Hematopoietic multipotent progenitor cell treated with erythropoietin and hydrocortisone succinate and interleukin-3 and kit ligand, for 17 days (in vitro differentiated cells): ENCODE data around the gene IL27RA.

Source experiments
- DNase-seq: peaks from one replicate; pipeline ENCODE4 v3.0.0-alpha.2; 2015; ENCODE audit warnings: low spot score

Gene IL27RA

DNA sequence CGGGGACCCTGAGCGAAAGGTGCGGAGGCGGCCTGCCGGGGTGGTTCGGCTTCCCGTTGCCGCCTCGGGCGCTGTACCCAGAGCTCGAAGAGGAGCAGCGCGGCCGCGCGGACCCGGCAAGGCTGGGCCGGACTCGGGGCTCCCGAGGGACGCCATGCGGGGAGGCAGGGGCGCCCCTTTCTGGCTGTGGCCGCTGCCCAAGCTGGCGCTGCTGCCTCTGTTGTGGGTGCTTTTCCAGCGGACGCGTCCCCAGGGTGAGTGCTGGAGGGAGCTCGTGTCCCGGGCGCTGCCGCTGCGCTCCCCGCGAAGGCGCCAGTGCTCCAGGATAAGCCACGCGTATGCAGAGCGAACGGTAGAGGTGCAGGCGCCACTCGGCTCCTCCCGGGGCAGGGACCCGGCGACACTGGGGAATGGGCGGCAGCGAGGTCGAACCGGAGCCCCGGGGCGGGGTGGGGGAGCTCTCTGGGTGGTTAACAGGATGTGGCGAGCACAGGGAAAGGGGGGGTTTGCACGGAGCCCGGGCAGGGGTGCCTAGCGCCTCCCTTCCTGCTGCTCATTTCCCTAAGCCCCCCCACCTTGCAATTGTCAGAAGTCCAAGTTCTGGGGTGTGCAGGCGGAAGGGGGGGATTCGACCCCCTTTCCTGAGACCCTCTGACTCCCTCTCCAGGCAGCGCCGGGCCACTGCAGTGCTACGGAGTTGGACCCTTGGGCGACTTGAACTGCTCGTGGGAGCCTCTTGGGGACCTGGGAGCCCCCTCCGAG is at the start of gene IL27RA:
IL27RA (plus strand) TSS at position 44 of the 762 bp plus-strand sequence; CDS start at position 155, 111 bp downstream.
- peak; percentile 18 for DNase-seq

DNA sequence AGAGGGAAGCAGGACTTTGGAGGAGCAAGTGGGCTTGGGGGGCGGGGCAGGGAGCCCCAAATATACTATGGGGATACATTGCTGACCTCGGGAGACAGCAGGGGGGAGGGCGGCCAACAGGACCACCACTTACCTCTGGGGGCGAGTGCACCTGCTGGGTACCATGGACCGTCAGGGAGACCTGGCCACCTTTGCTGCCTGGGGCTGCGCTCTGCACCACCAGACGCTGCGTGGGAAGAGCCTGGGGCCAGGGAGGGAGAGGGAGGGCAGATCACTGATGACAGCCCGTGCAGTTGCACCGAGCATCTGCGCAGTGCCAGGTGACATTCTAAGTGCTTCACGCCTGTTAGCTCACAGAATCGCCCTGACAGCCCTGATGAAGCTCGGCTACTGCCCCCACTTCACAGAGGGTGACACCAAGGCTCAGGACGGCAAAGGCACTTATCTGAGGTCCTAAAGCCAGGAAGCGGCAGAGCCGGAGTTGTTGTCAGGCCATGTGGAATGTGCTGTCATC is 49.5 kb upstream of the IL27RA start:
- DNase-seq: no peak

DNA sequence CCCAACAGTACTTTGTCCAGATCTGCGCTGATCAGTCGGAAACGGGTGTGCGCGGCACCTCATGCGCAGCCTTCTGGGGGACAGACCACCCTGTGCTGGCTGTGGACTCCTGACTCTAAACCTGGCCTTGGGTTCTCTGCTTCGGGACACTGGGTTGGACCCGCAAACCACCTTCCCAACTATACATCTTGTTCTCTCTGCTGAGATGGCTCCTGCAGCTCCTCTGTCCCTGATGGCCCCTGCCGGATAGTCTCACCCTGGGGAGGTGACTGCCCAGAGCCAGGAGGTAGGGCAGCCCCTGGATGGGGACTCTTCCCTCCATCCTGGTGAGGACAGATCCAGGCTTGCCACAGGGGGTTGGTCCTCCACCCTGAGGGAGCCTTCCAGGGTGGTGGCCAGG is 48.8 kb upstream of the IL27RA start:
- no peak for DNase-seq

DNA sequence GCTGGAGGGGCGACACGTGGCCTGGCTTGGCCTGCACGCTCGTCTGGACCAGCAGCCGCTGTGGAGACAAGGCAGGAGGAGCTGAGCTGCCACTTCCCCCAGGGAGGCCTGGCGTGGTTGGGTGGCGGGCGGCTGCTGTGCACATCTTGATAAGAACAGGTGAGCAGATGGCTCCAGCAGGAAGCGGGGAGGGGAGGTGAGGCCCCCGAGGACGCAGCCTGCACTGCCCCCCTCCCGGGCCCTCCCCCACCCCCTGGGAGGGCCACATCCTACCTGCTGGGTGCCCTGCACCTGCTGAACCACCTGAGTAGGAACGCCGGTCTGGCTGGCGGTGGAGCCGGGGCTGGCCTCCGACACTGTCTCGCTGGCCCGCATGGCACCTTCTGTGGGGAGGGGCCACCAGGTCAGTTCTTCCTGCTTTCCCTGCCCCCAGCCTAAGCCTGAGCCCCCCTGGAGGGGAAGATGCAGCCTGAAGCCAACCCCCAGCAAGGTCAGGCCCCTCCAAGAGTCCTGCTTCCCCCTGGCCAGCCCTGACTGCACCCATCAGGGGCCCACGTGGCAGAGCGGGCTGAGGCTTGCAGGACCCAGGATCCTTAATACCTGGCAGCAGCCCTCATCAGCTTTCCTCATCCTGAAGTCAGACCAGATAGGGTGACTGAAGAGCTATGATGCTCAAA is 48.2 kb upstream of the IL27RA start:
- no peak for DNase-seq

DNA sequence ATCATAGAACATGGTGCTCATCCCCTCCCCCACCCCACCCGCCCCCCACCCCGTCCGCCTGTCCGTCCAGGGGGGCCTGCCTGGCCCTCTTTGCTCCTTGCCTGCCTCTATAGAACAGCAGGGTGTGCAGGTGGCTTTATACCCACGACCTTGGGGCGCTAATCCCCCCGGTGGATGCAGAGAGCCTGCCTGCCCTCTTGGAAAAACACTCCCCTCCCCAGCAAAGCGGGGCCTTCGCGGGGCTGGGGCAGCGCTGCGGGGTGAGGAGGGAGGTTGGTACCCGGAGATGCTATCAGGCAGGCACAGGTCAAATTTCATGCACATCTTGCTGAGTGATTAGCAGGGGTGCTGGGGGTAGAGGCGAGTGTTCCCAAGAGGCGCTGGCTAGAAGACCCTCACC is 47.4 kb upstream of the IL27RA start:
- no peak for DNase-seq

DNA sequence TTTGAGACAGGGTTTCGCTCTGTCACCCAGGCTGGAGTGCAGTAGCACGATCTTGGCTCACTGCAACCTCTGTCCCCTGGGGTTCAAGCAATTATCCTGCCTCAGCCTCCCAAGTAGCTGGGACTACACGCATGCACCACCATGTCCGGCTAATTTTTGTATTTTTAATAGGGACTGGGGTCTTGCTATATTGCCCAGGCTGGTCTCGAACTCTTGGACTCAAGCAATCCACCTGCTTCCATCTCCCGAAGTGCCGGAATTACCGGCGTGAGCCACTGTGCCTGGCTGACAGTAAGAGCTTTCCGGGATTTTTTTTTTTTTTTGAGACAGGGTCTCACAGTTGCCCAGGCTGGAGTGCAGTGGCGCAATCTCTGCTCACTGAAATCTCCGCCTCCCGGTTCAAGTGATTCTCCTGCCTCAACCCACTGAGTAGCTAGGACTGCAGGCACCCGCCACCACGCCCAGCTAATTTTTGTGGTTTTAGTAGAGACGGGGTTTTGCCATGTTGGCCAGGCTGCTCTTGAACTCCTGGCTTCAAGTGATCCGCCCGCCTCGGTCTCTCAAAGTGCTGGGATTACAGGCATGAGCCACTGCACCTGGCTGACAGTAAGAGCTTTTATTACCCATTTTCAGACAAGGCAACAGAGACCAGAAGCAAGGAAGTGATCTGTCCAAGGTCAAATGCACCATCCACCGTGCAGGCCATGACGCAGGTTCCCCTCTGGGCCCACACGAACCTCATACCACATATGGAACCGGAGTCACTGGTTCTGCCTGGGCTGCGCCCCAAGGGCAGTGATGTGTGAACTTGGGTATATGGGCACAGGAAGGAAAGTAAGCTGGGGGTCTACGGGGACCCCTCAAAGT is 46.5 kb upstream of the IL27RA start:
- DNase-seq: no peak

DNA sequence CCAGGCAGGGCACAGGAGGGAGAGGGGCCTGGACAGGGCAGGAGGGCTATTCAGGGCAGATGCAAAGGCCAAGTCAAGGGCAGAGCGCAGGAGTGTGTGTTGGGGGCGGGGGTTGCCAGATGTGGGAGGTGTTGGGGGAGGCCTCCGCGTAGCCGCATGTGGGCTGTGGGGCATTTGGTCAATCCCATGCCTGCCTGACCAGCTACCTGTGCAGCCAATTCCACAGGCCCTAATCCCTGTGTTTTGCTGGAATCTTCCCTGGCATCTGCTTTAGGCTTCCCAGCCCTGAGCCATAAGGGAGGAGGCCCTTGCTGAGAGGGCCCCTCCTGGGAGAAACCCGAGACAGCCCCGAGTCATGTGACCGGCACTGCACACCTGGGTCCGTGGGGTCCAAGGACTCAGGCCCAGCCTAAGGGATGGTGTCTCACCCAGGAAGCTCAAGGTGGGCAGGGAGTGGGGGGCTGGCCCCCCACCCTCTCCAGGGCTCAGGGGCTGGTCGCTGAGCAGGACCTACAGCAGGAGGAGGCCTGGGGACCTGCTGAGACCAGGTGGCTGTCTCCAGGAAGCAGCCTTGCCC is 45.7 kb upstream of the IL27RA start:
- no peak for DNase-seq

DNA sequence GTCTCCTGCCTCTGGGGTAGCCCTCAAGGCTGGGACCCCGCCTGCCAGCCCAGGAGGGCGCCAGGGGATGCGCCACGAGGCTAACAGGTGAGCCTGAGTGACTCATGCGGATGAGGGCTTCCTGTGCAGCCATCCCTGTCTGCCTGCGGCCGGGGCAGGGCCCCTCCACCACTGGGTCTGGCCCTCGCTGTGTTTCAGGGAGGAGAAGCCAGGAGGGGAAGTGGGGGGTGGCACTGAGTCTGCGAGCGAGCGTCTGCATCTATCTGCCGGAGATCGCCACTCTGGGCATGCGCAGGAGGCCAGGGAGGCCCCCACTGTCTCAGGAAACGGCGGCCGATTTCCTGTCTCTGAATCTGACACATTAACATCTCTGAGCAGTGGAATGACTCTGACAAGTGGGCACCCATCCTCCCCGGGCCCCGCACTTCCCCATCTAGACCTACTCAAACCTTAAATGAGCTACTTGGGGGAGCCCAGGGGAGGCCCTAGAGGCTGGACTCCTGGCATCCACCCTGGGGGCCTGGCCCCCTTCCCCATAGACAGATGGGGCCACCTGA is 45.1 kb upstream of the IL27RA start:
- DNase-seq: no peak

DNA sequence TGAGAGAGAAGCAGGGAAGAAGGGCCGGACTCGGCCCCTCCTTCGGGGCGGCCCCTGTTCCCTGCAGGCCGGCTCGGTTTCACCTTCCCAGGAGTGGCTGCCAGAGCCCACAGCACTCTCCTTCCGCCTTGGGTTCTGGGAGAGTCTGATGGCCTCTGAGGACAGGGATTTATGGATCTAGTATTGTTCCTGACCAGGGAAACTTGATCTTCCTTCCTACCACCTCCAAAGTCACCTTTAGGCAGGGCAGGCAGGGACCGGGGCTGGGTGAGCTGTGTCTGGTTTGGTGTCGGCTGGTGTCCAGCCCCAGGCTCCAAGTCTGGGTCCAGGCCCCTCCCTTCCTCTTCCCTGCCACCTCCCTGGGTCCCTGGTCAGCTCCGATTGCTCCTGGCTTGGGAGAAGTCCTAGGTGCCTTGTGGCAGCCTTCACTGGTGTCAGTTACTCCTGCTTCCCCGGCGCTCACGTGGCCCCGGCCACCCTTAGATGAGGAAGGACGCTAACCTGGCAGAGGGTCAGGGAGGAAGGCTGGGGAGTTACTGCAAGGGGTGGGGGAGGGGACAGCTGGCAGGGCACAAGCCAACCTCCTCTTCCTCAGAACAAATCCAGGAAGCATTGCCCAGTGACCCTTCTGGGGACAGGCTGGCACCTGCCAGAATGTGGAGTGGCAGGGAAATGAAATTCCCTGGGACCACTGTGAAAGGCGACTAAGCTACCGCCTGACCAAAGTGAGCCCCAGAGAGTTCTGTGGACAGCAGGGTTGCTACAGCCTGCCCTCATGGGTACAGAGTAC is 44.3 kb upstream of the IL27RA start:
- no peak for DNase-seq

DNA sequence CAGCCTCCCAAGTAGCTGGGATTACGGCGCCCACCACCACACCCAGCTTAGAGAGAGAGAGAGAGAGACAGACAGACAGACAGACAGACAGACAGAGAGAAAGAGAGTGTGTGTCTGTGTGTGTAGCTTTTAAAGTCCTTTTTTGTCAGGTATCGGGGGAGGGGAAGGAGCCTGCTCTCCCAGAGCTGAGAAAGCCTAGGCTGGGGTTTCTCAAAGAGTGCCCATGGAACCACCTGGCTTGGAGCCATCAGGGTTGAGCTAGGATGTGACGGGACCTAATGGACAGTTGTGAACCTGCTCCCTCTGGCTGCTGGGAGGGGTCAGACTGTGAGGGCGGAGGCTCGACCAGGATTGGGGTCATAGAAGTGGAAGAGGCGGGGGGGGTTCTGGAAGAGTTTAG is 42.1 kb upstream of the IL27RA start:
- no peak for DNase-seq

DNA sequence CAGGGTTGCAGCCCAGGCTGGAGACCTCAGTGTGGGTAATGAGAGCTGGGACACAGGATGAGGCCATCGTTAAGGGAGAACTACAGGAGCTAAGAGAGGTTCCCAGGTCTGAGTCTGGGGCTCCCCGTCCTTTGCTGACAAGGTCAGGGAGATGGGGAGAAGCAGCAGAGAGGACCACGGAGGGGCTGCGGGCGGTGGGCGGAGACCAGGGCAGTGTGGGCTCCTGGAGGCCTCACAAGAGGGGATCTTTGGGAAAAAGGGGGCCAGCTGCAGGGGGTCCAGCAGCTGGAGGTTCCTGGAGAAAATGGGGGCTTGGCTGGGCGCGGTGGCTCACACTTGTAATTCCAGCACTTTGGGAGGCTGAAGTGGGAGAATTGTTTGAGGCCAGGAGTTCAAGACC is 41.5 kb upstream of the IL27RA start:
- DNase-seq: no peak

DNA sequence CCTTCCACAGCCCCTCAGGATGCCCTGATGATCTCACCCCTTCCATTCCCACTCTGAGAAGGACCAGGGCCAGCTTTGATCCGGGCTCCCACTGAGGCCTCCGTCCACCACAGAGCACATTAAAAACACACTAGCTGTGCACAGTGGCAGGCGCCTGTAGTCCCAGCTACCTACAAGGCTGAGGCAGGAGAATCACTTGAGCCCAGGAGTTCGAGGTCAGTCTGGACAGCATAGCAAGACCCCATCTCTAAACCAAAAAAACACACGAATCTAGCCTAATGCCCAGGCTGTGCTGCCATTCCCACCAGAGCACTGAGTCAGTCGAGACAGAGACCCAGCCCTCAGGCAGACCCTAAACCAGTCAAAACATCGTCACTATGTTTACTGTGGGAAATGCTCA is 39.5 kb upstream of the IL27RA start:
- no peak for DNase-seq

DNA sequence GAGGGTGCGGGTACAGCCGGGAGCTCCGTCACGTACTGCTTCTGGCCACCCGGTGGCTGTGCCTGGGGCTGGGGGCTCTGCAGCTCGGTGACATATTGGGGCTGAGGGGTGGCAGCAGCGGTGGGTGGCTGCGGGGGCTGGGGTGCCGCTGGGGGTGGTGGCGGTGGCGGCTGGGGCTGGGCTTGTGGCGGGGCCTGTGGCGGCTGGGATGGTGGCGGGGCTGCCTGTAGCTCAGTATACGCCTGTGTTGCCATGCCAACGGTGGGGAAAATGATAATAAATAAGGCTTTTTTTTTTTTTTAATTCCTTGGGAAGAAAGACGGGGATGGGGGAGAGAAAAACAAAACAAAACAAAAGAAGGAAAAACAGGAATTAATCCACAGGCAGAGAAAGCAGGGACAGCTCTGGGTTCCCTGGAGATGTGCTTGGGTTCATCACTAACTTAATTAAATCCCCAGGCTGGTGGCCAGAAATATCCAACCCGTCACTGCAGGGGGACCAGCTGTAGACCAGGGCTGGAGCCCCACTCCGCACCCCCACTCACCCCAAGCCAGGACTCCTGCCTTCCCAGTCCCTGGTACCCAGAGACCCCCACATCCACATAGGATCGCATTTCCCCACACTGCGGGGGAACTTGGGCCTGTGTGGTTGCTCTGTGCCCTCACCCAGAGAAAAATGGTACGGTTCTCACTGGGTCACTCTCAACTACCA is 37.8 kb upstream of the IL27RA start:
- DNase-seq: no peak

DNA sequence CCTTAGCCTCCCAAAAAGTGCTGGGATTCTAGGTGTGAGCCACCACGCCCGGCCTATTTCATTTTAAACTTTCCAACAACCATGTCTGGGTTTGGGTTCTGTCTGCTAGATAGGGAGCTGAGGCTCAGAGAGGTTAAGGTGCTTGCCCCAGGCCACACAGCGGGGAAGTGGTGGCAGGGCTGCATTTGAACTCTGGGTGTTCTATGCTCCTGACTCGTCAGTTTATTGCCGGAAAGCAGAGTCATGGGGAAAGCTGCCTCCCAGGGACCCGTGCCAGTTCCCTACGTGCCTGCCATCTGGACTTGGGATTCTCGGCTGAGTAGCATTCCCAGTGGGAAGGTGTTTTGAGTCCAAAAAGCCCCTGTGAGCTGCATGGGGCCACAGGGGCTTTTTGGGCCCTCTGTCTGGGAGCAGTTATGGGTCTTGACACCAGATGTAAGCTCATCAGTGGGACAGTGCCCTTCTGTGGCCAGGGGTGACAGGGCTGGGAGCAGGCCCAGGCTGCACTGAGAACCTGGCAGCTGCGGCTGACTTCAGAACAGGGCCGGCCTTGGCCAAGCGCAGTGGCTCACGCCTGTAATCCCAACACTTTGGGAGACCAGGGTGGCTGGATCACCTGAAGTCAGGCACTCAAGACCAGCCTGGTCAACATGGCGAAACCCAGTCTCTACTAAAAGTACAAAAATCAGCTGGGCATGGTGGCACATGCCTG is 36.4 kb upstream of the IL27RA start:
- DNase-seq: no peak

DNA sequence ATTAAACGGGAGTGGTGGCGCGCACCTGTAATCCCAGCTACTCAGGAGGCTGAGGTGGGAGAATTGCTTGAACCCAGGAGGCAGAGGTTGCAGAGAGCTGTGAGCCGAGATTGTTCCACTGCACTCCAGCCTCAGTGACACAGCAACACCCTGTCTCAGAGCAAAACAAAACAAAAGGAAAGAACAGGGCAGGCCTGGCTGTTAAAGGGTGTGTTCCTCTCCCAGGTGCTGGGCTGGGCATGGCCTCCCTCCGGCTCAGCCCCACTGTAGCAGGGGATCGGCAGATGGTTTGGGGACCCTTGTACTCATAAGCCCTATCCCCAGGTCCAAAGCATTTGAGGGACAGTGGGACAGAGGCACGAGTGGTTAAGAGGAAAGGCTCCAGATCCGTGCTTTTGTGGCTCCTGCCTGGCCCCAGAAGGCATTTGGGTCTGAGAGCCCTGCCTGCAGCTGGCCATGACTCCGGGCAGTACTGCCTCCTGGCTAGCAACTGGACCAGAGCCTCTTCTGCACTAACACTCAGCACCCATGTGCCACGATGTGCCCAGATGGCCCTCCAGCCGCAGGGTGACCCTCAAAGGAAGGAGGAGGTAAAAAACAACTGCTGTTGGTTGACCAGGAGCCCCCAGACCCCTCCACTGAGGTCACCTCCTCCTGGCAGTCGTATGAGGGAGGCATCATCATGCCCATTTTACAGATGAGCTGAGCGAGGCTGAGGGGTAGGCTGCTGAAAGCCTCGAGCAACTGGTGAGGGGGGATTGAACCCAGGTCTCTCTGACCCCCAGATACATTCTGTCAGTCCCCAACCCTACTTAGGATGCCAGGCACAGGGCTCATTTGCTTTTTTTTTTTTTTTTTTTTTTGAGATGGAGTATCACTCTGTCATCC is 35.4 kb upstream of the IL27RA start:
- DNase-seq: no peak

DNA sequence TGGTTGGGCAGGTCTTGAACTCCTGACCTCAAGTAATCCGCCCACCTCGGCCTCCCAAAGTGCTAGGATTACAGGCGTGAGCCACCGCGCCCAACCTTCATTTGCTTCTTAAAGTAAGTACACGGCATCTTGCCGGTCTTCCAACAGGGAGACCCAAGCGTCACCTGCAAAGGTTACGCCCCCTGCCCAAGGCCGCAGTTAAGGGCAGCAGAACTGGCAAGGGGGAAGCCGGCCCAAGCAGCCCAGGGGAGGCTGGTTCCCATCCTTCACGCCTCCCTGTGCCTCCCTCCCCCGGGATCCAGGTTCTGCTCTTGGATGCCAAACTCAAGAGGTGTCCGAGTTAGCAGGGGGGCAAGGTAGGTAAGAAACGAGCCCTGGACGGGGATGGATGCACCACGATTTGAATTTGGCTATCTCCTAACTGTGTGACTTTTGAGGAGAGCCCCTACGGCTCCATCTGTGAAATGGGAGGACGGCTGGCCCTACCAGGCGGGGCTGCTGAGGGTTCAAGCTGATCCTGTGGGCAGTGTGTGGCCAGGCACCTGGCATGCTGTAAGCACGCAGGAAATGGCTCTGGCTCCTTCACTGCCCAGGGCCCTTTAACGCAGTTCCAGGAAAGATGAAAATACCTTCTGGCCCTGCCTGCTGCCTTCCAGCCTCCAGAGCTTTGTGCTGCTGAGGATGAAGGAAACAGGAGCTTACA is 34.5 kb upstream of the IL27RA start:
- no peak for DNase-seq

DNA sequence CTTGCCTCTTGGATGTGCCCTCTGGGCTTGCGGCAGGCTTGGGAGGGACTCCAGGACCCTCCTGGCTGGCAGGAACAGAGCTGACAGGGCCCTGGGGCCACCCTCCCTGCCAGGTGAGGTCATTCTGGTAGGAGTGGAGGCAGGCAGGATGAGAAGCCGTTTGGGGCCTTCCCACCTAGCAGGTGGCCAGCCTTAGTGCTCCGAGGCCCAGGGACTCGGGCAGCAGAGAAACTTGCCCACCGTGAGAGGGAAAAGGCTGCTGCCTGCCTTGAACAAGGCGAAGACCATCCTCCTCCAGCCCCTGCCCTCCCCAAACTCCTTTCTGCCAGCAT is 34.0 kb upstream of the IL27RA start:
- no peak for DNase-seq

DNA sequence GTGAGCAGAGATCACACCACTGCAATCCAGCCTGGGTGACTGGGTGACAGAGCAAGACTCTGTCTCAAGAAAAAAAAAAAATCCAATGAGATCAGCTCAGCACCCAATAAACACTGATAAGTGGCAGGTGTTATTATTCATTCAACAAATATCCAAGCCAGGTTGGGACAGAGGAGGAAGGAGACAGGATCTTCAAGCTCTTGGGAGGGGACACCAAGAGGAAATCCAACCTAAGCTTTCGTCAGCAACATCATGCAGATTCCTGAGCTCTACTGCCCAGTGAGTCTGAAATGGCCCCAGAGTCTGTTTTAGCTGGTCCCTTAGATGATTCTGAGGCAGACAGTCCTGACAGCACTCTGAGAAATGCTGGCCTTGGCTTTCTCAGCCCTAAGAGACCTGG is 33.1 kb upstream of the IL27RA start:
- no peak for DNase-seq
